Endothelial cell of umbilical vein (primary cell): ENCODE measurements around the gene MCM9. TPM values are rescaled to one million over a fixed set of nuclear protein-coding genes. Genes with fewer than 3 reads are reported as not detected.

Experiments used
- BruUV-seq: library from RNA; stranded (reverse); fragments of 400-500 nt; replicated peaks from 2 replicates; lab custom pipeline; 2021; lab: Mats Ljungman, UMichigan
- CTCF ChIA-PET: fragments of 300-600, 350-600 bp; sonication (Branson Sonifier 250); formaldehyde crosslinking; loops from one replicate; lab custom pipeline; 2021; ENCODE audit warnings: antibody characterized with exemption, inconsistent platforms; lab: Charles Lee
- POLR2A ChIA-PET: fragments of 300-600, 350-600 bp; sonication (Branson Sonifier 250); formaldehyde crosslinking; loops from one replicate; lab custom pipeline; 2021; ENCODE audit warnings: antibody characterized with exemption, inconsistent platforms; lab: Charles Lee
- DNase-seq: peaks from one replicate; pipeline ENCODE4 v3.0.0-alpha.2; 2011; ENCODE audit warnings: low read depth, low spot score
- FAIRE-seq: peaks from 2 replicates; lab custom pipeline; 2011; peaks lifted over from hg19 to GRCh38; lab: Jason Lieb, UNC
- H2AFZ ChIP-seq: 2 replicates; pipeline ENCODE4 v1.6.0; 2012; ENCODE audit warnings: low read depth, low read length, control low read depth, inconsistent platforms
- H3K27ac ChIP-seq: 2 replicates; pipeline ENCODE4 v1.5.1; 2011; ENCODE audit warnings: low read depth, mild to moderate bottlenecking, control low read depth, low read length, moderate library complexity; ENCODE audit not compliant: insufficient read depth
- H3K27me3 ChIP-seq, 2 experiments: 2 replicates each; pipeline versions ENCODE4 v1.6.0 to v1.6.1; 2011; ENCODE audit warnings: low read length in 2 of 2, mixed read lengths in 1 of 2; ENCODE audit not compliant: control insufficient read depth in 2 of 2, insufficient read depth in 2 of 2
- H3K36me3 ChIP-seq, 2 experiments: 2 replicates in 1 of 2; 3 replicates in 1 of 2; pipeline ENCODE4 v1.5.1; 2011; ENCODE audit warnings: low read length in 2 of 2, mild to moderate bottlenecking in 1 of 2, moderate library complexity in 1 of 2; ENCODE audit not compliant: control insufficient read depth in 2 of 2, insufficient read depth in 2 of 2; ENCODE audit errors: extremely low read depth in 1 of 2
- H3K4me1 ChIP-seq: 3 replicates; pipeline ENCODE4 v1.5.1; 2011; ENCODE audit warnings: mild to moderate bottlenecking, low read length; ENCODE audit not compliant: control insufficient read depth, insufficient read depth; ENCODE audit errors: extremely low read depth
- H3K4me2 ChIP-seq: 2 replicates; pipeline ENCODE4 v1.6.1; 2011; ENCODE audit warnings: low read length, control low read depth, mixed read lengths; ENCODE audit not compliant: insufficient read depth
- H3K4me3 ChIP-seq, 3 experiments: fragments of 200-600 bp in 1 of 3; sonication (generic), shearing (Covaris generic) in 1 of 3; replicated peaks in 1 of 3; 2 replicates each; pipeline ENCODE4 v1.5.1; 2011 to 2016; ENCODE audit warnings: control low read depth in 3 of 3, low read length in 3 of 3, mild to moderate bottlenecking in 2 of 3, inconsistent platforms in 1 of 3, low read depth in 1 of 3, moderate library complexity in 1 of 3; ENCODE audit not compliant: insufficient read depth in 1 of 3
- H3K79me2 ChIP-seq: 2 replicates; pipeline ENCODE4 v1.6.0; 2012; ENCODE audit warnings: low read length, inconsistent platforms; ENCODE audit not compliant: control insufficient read depth, insufficient read depth
- H3K9ac ChIP-seq: replicated peaks from 2 replicates; pipeline ENCODE3; 2011; ENCODE audit warnings: low read length, control low read depth; ENCODE audit not compliant: insufficient read depth; ENCODE audit errors: extremely low read depth
- H3K9me1 ChIP-seq: replicated peaks from 3 replicates; pipeline ENCODE4 v1.6.0; 2011; ENCODE audit warnings: mild to moderate bottlenecking, low read length; ENCODE audit not compliant: control insufficient read depth, insufficient read depth; ENCODE audit errors: extremely low read depth
- H3K9me3 ChIP-seq: replicated peaks from 2 replicates; pipeline ENCODE4 v1.5.1; 2012; ENCODE audit warnings: low read length, inconsistent platforms; ENCODE audit not compliant: control insufficient read depth, insufficient read depth
- H4K20me1 ChIP-seq: replicated peaks from 2 replicates; pipeline ENCODE3; 2011; ENCODE audit warnings: mild to moderate bottlenecking, low read length; ENCODE audit not compliant: control insufficient read depth, insufficient read depth; ENCODE audit errors: extremely low read depth
- EZH2 ChIP-seq: IDR thresholded peaks from 2 replicates; pipeline ENCODE4 v1.6.1; 2012; ENCODE audit warnings: borderline replicate concordance, low read depth, mild to moderate bottlenecking, moderate library complexity, low read length, inconsistent platforms; ENCODE audit not compliant: severe bottlenecking
- FOS ChIP-seq: IDR thresholded peaks from 2 replicates; pipeline ENCODE4 v1.6.1; 2011; ENCODE audit warnings: mild to moderate bottlenecking, low read length, moderate library complexity, borderline replicate concordance; ENCODE audit not compliant: insufficient read depth
- GATA2 ChIP-seq: IDR thresholded peaks from 2 replicates; pipeline ENCODE4 v1.7.0; 2011; ENCODE audit warnings: low read depth, mild to moderate bottlenecking, moderate library complexity, mixed read lengths, low read length; ENCODE audit not compliant: insufficient read length, insufficient read depth
- JUN ChIP-seq: IDR thresholded peaks from 2 replicates; pipeline ENCODE4 v1.6.1; 2011; ENCODE audit warnings: borderline replicate concordance, low read depth; ENCODE audit not compliant: insufficient read length, insufficient read depth
- MYC ChIP-seq: IDR thresholded peaks from one replicate; pipeline ENCODE4 v1.6.1; 2011; ENCODE audit warnings: mild to moderate bottlenecking, low read depth, low read length
- POLR2A ChIP-seq: IDR thresholded peaks from 2 replicates; pipeline ENCODE4 v1.6.1; 2012; ENCODE audit warnings: low read depth, mild to moderate bottlenecking, control low read depth, low read length
- POLR2AphosphoS5 ChIP-seq: IDR thresholded peaks from 2 replicates; pipeline ENCODE4 v1.6.1; 2012; ENCODE audit warnings: low read depth, mild to moderate bottlenecking, control low read depth, low read length, moderate library complexity; ENCODE audit not compliant: insufficient read depth
- dilution Hi-C: fragments of 300-500 bp; cut with MboI; formaldehyde crosslinking; loops from one replicate; pipeline ENCODE4 v1.15.0; 2019; ENCODE audit warnings: low sequenced_read_pairs; ENCODE audit not compliant: extremely low pct_ligation_motif_present
- intact Hi-C: fragments of 100-400 bp; cut with micrococcal nuclease; formaldehyde crosslinking; loops from one replicate; pipeline ENCODE4 v1.10.0; 2022
- polyA plus RNA-seq, 4 experiments: library from polyadenylated mRNA; depleted of rRNA in 3 of 4; stranded (reverse) in 3 of 4; unstranded in 1 of 4; fragments of >200 nt; gene quantifications; 2 replicates each; pipeline versions ENCODE4 v1.2.1 to v1.2.3, GENCODE V29; 2011 to 2012; ENCODE audit warnings: missing spikeins in 1 of 4
- total RNA-seq: library from RNA; stranded (reverse); gene quantifications from 2 replicates; pipeline ENCODE4 v1.2.3, GENCODE V29; 2021
- TF ChIP-seq, protein P1 (sequence below), 2 donors: IDR thresholded peaks; 1 replicate in 1 of 2; 2 replicates in 1 of 2; pipeline ENCODE4 v1.5.1; 2011; ENCODE audit warnings: low read length in 2 of 2, mild to moderate bottlenecking in 2 of 2, moderate library complexity in 2 of 2, control low read depth in 1 of 2, inconsistent platforms in 1 of 2, low read depth in 1 of 2; ENCODE audit not compliant: insufficient read depth in 1 of 2; ENCODE audit errors: extremely low read depth in 1 of 2
- TF ChIP-seq, protein P2 (sequence below): IDR thresholded peaks from 2 replicates; pipeline ENCODE4 v1.6.1; 2011; ENCODE audit not compliant: insufficient read depth, insufficient read length

MCM9 gene
- total and polyA plus RNA-seq, 2 donors (not counting 3 experiments of a cell fraction or from before 2014, with no cell fraction given) = 2.0 to 14.1 TPM

- FAIRE-seq = peak; percentile 63
- dilution Hi-C loops = no loop called here
- H3K9ac ChIP-seq = no peak overlapping the region
- no peaks in the 10 kb centered on the region for H3K79me2 ChIP-seq
- H3K36me3 ChIP-seq = no peaks in the 10 kb centered on the region
- BruUV-seq = no TSS peak
- H3K4me2 ChIP-seq = no peak overlapping the region
- no peak overlapping the region for H3K27ac ChIP-seq
- ChIA-PET POLR2A (no interaction called here), CTCF (interaction anchor here (0.8 to 12.7 kb wide), 10 partner anchors 10 to 161 kb away, joined by 3 to 410 read pairs (median 4); partner anchors contain the start of gene FAM184A)
- no peaks in the 10 kb centered on the region for H3K9me1 ChIP-seq
- H3K27me3 ChIP-seq = no peaks in the 10 kb centered on the region
- H2AFZ ChIP-seq = no peak overlapping the region
- H4K20me1 ChIP-seq = no peaks in the 10 kb centered on the region
- H3K4me3 ChIP-seq = no peak overlapping the region
- H3K4me1 ChIP-seq = no peaks in the 10 kb centered on the region
- intact Hi-C loops = loop anchor here (1.0 kb wide), 1 partner anchor 142 kb away; no protein-coding TSS in a partner anchor
- no peaks in the 10 kb centered on the region for H3K9me3 ChIP-seq
- peak; percentile 44 for DNase-seq
- TF ChIP-seq JUN (no peak), FOS (no peak)
- TF ChIP-seq, protein P1, sequence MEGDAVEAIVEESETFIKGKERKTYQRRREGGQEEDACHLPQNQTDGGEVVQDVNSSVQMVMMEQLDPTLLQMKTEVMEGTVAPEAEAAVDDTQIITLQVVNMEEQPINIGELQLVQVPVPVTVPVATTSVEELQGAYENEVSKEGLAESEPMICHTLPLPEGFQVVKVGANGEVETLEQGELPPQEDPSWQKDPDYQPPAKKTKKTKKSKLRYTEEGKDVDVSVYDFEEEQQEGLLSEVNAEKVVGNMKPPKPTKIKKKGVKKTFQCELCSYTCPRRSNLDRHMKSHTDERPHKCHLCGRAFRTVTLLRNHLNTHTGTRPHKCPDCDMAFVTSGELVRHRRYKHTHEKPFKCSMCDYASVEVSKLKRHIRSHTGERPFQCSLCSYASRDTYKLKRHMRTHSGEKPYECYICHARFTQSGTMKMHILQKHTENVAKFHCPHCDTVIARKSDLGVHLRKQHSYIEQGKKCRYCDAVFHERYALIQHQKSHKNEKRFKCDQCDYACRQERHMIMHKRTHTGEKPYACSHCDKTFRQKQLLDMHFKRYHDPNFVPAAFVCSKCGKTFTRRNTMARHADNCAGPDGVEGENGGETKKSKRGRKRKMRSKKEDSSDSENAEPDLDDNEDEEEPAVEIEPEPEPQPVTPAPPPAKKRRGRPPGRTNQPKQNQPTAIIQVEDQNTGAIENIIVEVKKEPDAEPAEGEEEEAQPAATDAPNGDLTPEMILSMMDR (IDR thresholded peaks at IDR 0.05; ENCODE audit: extremely low read depth in 1 of 2, insufficient read depth in 1 of 2, low read depth in 1 of 2, low read length in 2 of 2) = peak; percentile 7 to 28
Measured at GRCh38 chr6:118968416-118968815, 33.5 kb upstream of the MCM9 start.

DNA sequence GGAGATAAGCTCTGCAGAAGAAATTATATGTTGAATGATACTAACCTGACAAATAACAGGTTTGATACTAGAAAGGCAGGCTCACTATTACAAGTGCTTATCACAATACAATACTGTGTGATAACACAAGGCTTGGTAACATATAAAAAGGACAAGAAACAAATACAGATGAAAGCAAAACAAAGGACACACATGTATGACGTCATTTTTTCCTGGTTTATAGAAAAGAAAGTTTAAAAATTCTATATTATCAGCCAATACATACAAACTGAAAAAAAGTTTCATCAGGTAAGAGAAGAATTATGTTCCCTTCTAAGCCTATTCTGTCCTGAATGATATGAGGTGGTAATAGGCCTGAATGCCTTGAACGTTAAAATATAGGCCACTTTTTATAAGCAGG, 32.3 kb upstream of the MCM9 start:
- Histone ChIP-seq H2AFZ (no peak overlapping the region), H3K4me2 (no peak overlapping the region), H3K9ac (no peak overlapping the region), H3K27me3 (no peaks in the 10 kb centered on the region), H4K20me1 (no peaks in the 10 kb centered on the region), H3K27ac (no peak overlapping the region), H3K9me1 (no peaks in the 10 kb centered on the region), H3K79me2 (no peaks in the 10 kb centered on the region), H3K9me3 (no peaks in the 10 kb centered on the region), H3K4me1 (no peaks in the 10 kb centered on the region), H3K36me3 (no peaks in the 10 kb centered on the region), H3K4me3 (no peak overlapping the region)
- FAIRE-seq = no peak
- ChIA-PET CTCF (interaction anchor here (0.9 to 12.7 kb wide), 3 partner anchors 143 to 182 kb away, joined by 3 to 410 read pairs (median 7); no protein-coding TSS in a partner anchor), POLR2A (no interaction called here)
- no peak for TF ChIP-seq EZH2
- TF ChIP-seq FOS = no peak
- TF ChIP-seq MYC = no peak
- TF ChIP-seq, protein P2, sequence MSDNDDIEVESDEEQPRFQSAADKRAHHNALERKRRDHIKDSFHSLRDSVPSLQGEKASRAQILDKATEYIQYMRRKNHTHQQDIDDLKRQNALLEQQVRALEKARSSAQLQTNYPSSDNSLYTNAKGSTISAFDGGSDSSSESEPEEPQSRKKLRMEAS = no peak
- no peak for TF ChIP-seq JUN
- TF ChIP-seq POLR2A = no peak
- TF ChIP-seq POLR2AphosphoS5 = no peak
- TF ChIP-seq, protein P1 (IDR thresholded peaks at IDR 0.05; ENCODE audit: extremely low read depth in 1 of 2, insufficient read depth in 1 of 2, low read depth in 1 of 2, low read length in 2 of 2) = no peak
- TF ChIP-seq GATA2 = no peak
- BruUV-seq = no TSS peak
- intact Hi-C loops = no loop called here
- dilution Hi-C loops = no loop called here
- no peak for DNase-seq
